PFSK-1 (cell line): ENCODE results near the gene TMPRSS3.

Source experiments
- FOXP2 ChIP-seq: optimal IDR thresholded peaks from 2 replicates; pipeline ENCODE3; 2011; ENCODE audit warnings: borderline replicate concordance, control low read depth, inconsistent platforms; ENCODE audit not compliant: insufficient read depth; ENCODE audit errors: extremely low read length, extremely low read depth
- POLR2AphosphoS5 ChIP-seq: IDR thresholded peaks from 2 replicates; pipeline ENCODE4 v1.6.1; 2012; ENCODE audit warnings: low read depth, mild to moderate bottlenecking, control low read depth, low read length, moderate library complexity
- REST ChIP-seq, 2 experiments: IDR thresholded peaks; 2 replicates each; pipeline versions ENCODE4 v1.6.1 to v1.8.0; 2011 to 2012; ENCODE audit warnings: low read depth in 2 of 2, low read length in 2 of 2, control low read depth in 1 of 2, inconsistent platforms in 1 of 2, mild to moderate bottlenecking in 1 of 2, moderate library complexity in 1 of 2; ENCODE audit not compliant: insufficient read depth in 1 of 2
- SIN3A ChIP-seq: IDR thresholded peaks from 2 replicates; pipeline ENCODE4 v1.6.1; 2012; ENCODE audit warnings: mild to moderate bottlenecking, low read length, moderate library complexity, borderline replicate concordance; ENCODE audit not compliant: insufficient read depth
- TAF1 ChIP-seq: IDR thresholded peaks from 2 replicates; pipeline ENCODE4 v1.6.1; 2012; ENCODE audit warnings: low read length, control low read depth, borderline replicate concordance; ENCODE audit not compliant: insufficient read depth

The TMPRSS3 gene

DNA sequence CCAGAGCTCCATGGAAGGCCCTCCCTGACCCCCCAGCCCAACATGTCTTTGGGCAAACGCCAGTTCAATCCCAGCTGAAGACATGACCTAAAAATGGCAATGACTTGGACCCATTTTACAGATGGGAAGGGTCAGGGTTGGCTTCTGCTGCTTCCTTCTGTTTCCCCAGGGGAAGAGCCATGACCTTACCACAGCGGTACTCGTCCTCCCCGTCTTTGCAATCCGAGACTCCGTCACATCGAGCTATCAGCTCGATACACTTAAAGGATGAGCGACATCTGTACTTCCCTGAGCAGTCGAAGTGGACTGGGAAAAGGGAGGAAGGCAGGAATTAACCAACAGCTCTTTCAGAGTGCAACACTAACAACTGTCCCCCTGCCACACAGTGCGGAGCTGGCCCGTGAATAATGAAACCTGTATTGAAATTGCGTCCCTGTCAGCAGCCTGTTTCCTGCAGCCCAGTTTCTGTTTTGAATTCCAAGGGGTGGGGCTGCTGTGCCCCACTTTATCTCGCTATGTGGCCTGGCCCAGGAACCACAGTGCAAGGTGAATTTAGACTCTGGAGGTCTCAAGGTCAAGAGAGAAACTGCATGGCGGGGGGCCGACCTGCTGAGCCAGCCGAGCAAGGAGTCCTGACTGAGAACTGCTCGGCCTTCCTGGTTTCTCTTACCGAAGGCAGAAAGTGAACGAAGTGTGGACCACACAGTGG lies 7.0 kb downstream of the TMPRSS3 start:
- TF ChIP-seq POLR2AphosphoS5 (no peak), FOXP2 (no peak), REST (IDR thresholded peaks at IDR 0.05; ENCODE audit: insufficient read depth in 1 of 2, low read depth in 2 of 2, low read length in 2 of 2) (no peak), TAF1 (no peak), SIN3A (no peak)

- no peak for TF ChIP-seq TAF1
- TF ChIP-seq POLR2AphosphoS5 = no peak
- no peak for TF ChIP-seq SIN3A
- no peak for TF ChIP-seq REST (IDR thresholded peaks at IDR 0.05; ENCODE audit: insufficient read depth in 1 of 2, low read depth in 2 of 2, low read length in 2 of 2)
- no peak for TF ChIP-seq FOXP2
Observed at GRCh38 chr21:42387843-42388340, 8.0 kb downstream of the TMPRSS3 start.

DNA sequence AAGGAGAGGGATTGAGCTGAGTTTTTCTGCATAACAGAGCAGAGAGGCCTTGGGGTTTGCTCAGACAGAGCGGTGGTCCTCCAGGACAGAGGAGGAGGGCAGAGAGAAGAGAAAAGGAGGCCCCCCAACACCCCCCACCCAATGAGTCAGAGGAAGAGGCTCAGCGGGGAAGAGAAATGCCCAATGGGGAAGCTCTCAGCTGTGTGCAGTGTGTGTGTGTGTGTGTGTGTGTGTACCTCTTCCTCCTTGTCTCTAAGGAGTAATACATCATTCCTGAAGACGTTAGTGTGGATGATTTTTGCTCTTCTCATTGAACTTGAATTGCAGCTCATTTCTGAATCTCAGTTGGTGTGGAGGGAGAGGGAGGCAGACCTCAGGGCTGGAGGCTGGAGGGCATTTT lies 8.7 kb downstream of the TMPRSS3 start:
- no peak for TF ChIP-seq REST (IDR thresholded peaks at IDR 0.05; ENCODE audit: insufficient read depth in 1 of 2, low read depth in 2 of 2, low read length in 2 of 2)
- TF ChIP-seq SIN3A = no peak
- TF ChIP-seq TAF1 = no peak
- TF ChIP-seq POLR2AphosphoS5 = no peak
- no peak for TF ChIP-seq FOXP2

DNA sequence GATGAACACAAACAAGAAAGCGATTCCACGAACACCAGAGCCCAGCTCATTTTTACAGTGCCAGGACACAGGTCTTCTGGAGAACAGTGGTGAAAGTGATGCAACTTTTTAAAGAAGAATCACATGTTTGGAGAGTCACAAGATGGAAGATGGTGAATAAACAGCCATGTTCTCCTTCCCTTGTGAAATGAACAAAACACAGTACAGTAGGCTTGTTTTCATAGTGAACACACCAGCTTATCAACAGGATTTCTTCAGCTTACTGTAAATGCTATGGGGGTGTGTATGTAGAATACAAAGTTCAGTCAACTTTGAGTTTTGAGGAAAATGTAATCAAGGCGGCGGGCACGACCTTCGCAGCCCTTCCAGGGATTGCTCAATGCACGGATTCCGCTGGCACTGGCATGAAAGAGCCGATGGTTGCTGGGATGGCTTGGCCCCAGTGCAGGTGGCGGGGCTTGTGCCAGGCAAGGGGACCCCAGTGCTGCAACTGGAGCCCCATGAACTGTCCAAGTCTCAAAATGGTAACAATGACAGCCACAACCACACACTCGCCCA lies 9.7 kb downstream of the TMPRSS3 start:
- TF ChIP-seq FOXP2 (no peak), SIN3A (no peak), TAF1 (no peak), REST (IDR thresholded peaks at IDR 0.05; ENCODE audit: insufficient read depth in 1 of 2, low read depth in 2 of 2, low read length in 2 of 2) (no peak), POLR2AphosphoS5 (no peak)
